ENCODE measurements around the gene METTL1.

GRCh38 chr12:57724003-57724935 is 47.6 kb downstream of the METTL1 start:
- TF ChIP-seq CTCF (IDR thresholded peaks at IDR 0.05; ENCODE audit: insufficient read depth, low read length, poor library complexity, severe bottlenecking), result no peak
- no peak for TF ChIP-seq EZH2phosphoT487 (conservative IDR thresholded peaks at IDR 0.05; ENCODE audit: low read length)

Data from SU-DHL-6 (cell line).